ENCODE results near the gene DTYMK. TPM values are rescaled to one million over a fixed set of nuclear protein-coding genes. Genes with fewer than 3 reads are reported as not detected.

The DTYMK gene
- total and polyA plus RNA-seq, 2 of the 8 experiments (the other 6 are each of a cell fraction or from before 2014, with no cell fraction given) = 58.3 to 69.9 TPM

DNA sequence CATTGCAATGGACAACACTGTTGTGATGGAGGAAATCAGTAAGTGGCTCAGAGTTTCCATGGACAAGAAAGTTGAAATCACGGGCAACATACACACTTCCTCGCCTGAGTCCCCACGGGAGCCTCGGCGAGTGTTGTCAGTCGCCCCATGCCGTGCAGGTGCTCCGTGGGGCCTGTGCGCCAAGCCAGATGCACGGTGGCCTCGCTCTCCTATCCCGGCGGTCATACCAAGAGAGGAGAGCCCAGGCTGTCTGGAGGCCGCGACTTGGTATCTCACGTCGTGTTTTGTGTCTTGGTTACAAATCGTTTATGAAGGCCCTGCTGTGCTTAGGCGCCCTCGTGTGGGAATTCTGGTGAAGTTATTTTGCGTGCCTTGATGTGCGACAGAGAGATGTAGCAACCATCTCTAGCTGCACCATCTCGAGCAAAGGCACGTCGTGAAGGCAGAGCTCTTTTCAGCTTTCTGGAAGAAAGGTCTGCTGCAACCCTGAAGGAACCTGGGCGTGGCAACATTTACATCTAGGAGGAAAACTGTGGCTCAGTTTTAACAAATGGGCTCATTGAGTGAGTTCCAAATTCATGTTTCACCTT, 27.4 kb downstream of the DTYMK start (continued):
- TF ChIP-seq HDAC6 (IDR thresholded peaks at IDR 0.05; ENCODE audit: low read depth, low read length) (no peak), RBBP5 (IDR thresholded peaks at IDR 0.05; ENCODE audit: borderline replicate concordance, low read depth, low read length) (no peak)
- TF ChIP-seq, protein P1, sequence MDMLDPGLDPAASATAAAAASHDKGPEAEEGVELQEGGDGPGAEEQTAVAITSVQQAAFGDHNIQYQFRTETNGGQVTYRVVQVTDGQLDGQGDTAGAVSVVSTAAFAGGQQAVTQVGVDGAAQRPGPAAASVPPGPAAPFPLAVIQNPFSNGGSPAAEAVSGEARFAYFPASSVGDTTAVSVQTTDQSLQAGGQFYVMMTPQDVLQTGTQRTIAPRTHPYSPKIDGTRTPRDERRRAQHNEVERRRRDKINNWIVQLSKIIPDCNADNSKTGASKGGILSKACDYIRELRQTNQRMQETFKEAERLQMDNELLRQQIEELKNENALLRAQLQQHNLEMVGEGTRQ (IDR thresholded peaks at IDR 0.05; ENCODE audit: low read length) = no peak
